Activated naive CD8-positive, alpha-beta T cell treated with anti-CD3 and anti-CD28 coated beads for 36 hours (primary cell): ENCODE data around the gene NOL9. TPM values are rescaled to one million over a fixed set of nuclear protein-coding genes. Genes with fewer than 3 reads are reported as not detected.

Experiments used
- DNase-seq: peaks from one replicate; pipeline ENCODE4 v3.0.0; 2021
- H3K27ac Mint-ChIP-seq: one replicate; pipeline ENCODE4 v1.8.0; 2022; ENCODE audit warnings: mild to moderate bottlenecking, moderate library complexity, mixed read lengths
- H3K27me3 Mint-ChIP-seq: one replicate; pipeline ENCODE4 v1.8.0; 2022; ENCODE audit warnings: mild to moderate bottlenecking, mixed read lengths
- H3K36me3 Mint-ChIP-seq: one replicate; pipeline ENCODE4 v1.8.0; 2021; ENCODE audit warnings: mild to moderate bottlenecking, mixed read lengths
- H3K4me1 Mint-ChIP-seq: one replicate; pipeline ENCODE4 v1.8.0; 2021; ENCODE audit warnings: mixed read lengths
- H3K4me3 Mint-ChIP-seq: one replicate; pipeline ENCODE4 v1.8.0; 2022; ENCODE audit warnings: mild to moderate bottlenecking, moderate library complexity, mixed read lengths
- H3K9me3 Mint-ChIP-seq: one replicate; pipeline ENCODE4 v1.8.0; 2022; ENCODE audit warnings: mixed read lengths
- total RNA-seq, 2 experiments: library from RNA; stranded (reverse); gene quantifications; one replicate each; pipeline ENCODE4 v1.2.3, GENCODE V29; 2021

Gene NOL9
- total RNA-seq, 2 experiments from 2014 or later = 54.1 to 55.1 TPM

- DNase-seq = no peak
- Mint-ChIP-seq H3K36me3 (peaks cover 27% of the 10 kb centered on the region), H3K27me3 (no peaks in the 10 kb centered on the region), H3K4me1 (no peaks in the 10 kb centered on the region), H3K4me3 (no peak overlapping the region), H3K27ac (no peak overlapping the region), H3K9me3 (no peaks in the 10 kb centered on the region)
These were observed 23.7 kb downstream of the NOL9 start for GRCh38 chr1:6530504-6531160.

DNA sequence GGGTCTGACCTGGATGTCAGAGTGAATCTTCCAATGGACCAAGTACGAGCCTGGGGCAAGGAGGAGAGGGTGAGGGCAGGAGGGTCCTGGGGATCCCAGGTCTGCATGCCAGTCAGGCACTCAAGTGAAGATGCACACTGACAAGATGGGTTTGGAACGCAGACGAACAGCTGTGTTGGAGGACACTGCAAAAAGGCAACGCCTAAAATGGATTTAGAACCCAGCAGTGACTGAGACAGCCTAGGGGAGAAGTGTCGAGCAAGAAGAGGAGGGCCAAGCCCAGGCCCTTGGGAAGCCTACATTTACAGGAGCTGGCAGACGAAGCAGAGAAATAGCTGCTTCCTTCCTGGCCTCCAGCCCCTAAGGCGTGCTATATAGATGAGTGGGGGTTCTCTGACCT, 25.8 kb downstream of the NOL9 start:
- H3K27ac Mint-ChIP-seq = no peak overlapping the region
- H3K4me1 Mint-ChIP-seq = no peaks in the 10 kb centered on the region
- DNase-seq = no peak
- no peaks in the 10 kb centered on the region for H3K9me3 Mint-ChIP-seq
- no peaks in the 10 kb centered on the region for H3K27me3 Mint-ChIP-seq
- H3K36me3 Mint-ChIP-seq = peaks cover 21% of the 10 kb centered on the region
- no peak overlapping the region for H3K4me3 Mint-ChIP-seq

GRCh38 chr1:6526316-6526715, 28.0 kb downstream of the NOL9 start:
- H3K4me3 Mint-ChIP-seq = no peak overlapping the region
- H3K36me3 Mint-ChIP-seq = peaks cover 18% of the 10 kb centered on the region
- H3K27ac Mint-ChIP-seq = no peak overlapping the region

GRCh38 chr1:6523566-6523965, 30.7 kb downstream of the NOL9 start:
- H3K4me3 Mint-ChIP-seq = no peak overlapping the region
- peaks cover 2% of the 10 kb centered on the region for H3K4me1 Mint-ChIP-seq
- no peaks in the 10 kb centered on the region for H3K9me3 Mint-ChIP-seq
- H3K27me3 Mint-ChIP-seq = no peaks in the 10 kb centered on the region
- H3K36me3 Mint-ChIP-seq = peaks cover 16% of the 10 kb centered on the region
- H3K27ac Mint-ChIP-seq = no peak overlapping the region
- DNase-seq = no peak

More at GRCh38 chr1:6526316-6526715, 28.0 kb downstream of the NOL9 start:
- Mint-ChIP-seq H3K9me3 (no peaks in the 10 kb centered on the region), H3K27me3 (no peaks in the 10 kb centered on the region), H3K4me1 (peaks cover 2% of the 10 kb centered on the region)
- no peak for DNase-seq

- Mint-ChIP-seq H3K27ac (no peak overlapping the region), H3K4me1 (peaks cover 2% of the 10 kb centered on the region), H3K36me3 (peaks cover 7% of the 10 kb centered on the region), H3K9me3 (no peaks in the 10 kb centered on the region), H3K27me3 (no peaks in the 10 kb centered on the region), H3K4me3 (no peak overlapping the region)
- no peak for DNase-seq
These were observed 32.8 kb downstream of the NOL9 start for GRCh38 chr1:6521536-6521935.

GRCh38 chr1:6519935-6520671, 34.2 kb downstream of the NOL9 start:
- no peak overlapping the region for H3K4me3 Mint-ChIP-seq
- no peak for DNase-seq
- H3K4me1 Mint-ChIP-seq = peaks cover 2% of the 10 kb centered on the region
- no peaks in the 10 kb centered on the region for H3K27me3 Mint-ChIP-seq
- peaks cover 2% of the 10 kb centered on the region for H3K36me3 Mint-ChIP-seq
- H3K27ac Mint-ChIP-seq = no peak overlapping the region
- H3K9me3 Mint-ChIP-seq = no peaks in the 10 kb centered on the region

- Mint-ChIP-seq H3K4me3 (no peak overlapping the region), H3K36me3 (peaks cover 2% of the 10 kb centered on the region), H3K4me1 (peaks cover 2% of the 10 kb centered on the region), H3K27me3 (no peaks in the 10 kb centered on the region), H3K9me3 (no peaks in the 10 kb centered on the region), H3K27ac (no peak overlapping the region)
- DNase-seq = no peak
These were observed 34.8 kb downstream of the NOL9 start for GRCh38 chr1:6519491-6519934.

GRCh38 chr1:6517435-6517851, 36.9 kb downstream of the NOL9 start:
- no peak overlapping the region for H3K4me3 Mint-ChIP-seq
- H3K27me3 Mint-ChIP-seq = no peaks in the 10 kb centered on the region
- DNase-seq = no peak
- H3K9me3 Mint-ChIP-seq = no peaks in the 10 kb centered on the region
- H3K36me3 Mint-ChIP-seq = no peaks in the 10 kb centered on the region
- no peak overlapping the region for H3K27ac Mint-ChIP-seq
- no peaks in the 10 kb centered on the region for H3K4me1 Mint-ChIP-seq

- no peak for DNase-seq
- Mint-ChIP-seq H3K4me1 (no peaks in the 10 kb centered on the region), H3K27ac (no peak overlapping the region), H3K4me3 (no peak overlapping the region), H3K9me3 (no peaks in the 10 kb centered on the region), H3K27me3 (no peaks in the 10 kb centered on the region), H3K36me3 (no peaks in the 10 kb centered on the region)
These were observed 38.5 kb downstream of the NOL9 start for GRCh38 chr1:6515771-6516170.

GRCh38 chr1:6513320-6513801, 41.0 kb downstream of the NOL9 start:
- Mint-ChIP-seq H3K9me3 (no peaks in the 10 kb centered on the region), H3K4me3 (no peak overlapping the region), H3K4me1 (no peaks in the 10 kb centered on the region), H3K27me3 (no peaks in the 10 kb centered on the region), H3K27ac (no peak overlapping the region), H3K36me3 (no peaks in the 10 kb centered on the region)
- DNase-seq = no peak

GRCh38 chr1:6512908-6513280, 41.4 kb downstream of the NOL9 start:
- H3K27ac Mint-ChIP-seq = no peak overlapping the region
- H3K36me3 Mint-ChIP-seq = no peaks in the 10 kb centered on the region
- H3K4me1 Mint-ChIP-seq = no peaks in the 10 kb centered on the region
- H3K4me3 Mint-ChIP-seq = no peak overlapping the region
- no peak for DNase-seq
- H3K27me3 Mint-ChIP-seq = no peaks in the 10 kb centered on the region
- H3K9me3 Mint-ChIP-seq = no peaks in the 10 kb centered on the region

DNA sequence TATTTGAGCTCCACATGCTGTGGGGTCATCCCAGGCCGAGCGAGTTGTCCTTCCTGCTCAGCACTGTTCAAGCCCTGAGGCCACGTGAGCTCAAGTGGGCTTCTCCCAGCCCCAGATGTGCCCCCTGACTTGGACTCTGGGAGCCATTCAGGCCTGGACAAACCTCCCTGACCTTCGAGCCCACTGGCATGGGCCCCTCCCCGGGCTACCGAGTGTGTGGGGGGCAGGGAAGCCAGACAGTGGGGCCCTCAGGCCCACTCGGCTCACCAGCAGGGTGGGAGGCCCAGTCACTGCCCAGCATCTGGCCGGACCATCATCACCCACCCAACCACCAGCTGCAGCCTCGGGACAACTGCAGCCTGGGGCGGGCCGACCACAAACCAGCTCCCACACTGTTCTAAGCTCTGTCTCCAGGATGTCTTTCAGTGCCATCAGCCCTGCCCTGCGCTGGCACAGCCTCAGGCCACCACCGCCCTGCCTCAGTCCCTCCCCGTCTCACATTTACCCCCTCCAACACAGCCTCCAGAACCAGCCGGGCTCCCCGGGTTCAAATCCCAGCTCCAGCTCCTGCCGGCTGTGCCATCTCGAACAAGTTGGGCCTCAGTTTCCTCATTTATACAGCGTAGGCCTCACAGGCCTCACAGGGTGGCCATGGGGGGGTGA, 41.9 kb downstream of the NOL9 start:
- no peaks in the 10 kb centered on the region for H3K9me3 Mint-ChIP-seq
- no peaks in the 10 kb centered on the region for H3K36me3 Mint-ChIP-seq
- no peaks in the 10 kb centered on the region for H3K4me1 Mint-ChIP-seq
- DNase-seq = no peak
- H3K27ac Mint-ChIP-seq = no peak overlapping the region
- no peak overlapping the region for H3K4me3 Mint-ChIP-seq
- no peaks in the 10 kb centered on the region for H3K27me3 Mint-ChIP-seq

GRCh38 chr1:6511561-6512244, 42.6 kb downstream of the NOL9 start:
- DNase-seq = no peak
- no peak overlapping the region for H3K4me3 Mint-ChIP-seq
- H3K4me1 Mint-ChIP-seq = no peaks in the 10 kb centered on the region
- no peaks in the 10 kb centered on the region for H3K9me3 Mint-ChIP-seq
- no peak overlapping the region for H3K27ac Mint-ChIP-seq
- no peaks in the 10 kb centered on the region for H3K27me3 Mint-ChIP-seq
- no peaks in the 10 kb centered on the region for H3K36me3 Mint-ChIP-seq

GRCh38 chr1:6511056-6511455, 43.3 kb downstream of the NOL9 start:
- DNase-seq = no peak
- H3K9me3 Mint-ChIP-seq = no peaks in the 10 kb centered on the region
- no peaks in the 10 kb centered on the region for H3K36me3 Mint-ChIP-seq
- H3K4me3 Mint-ChIP-seq = no peak overlapping the region
- H3K27ac Mint-ChIP-seq = no peak overlapping the region
- no peaks in the 10 kb centered on the region for H3K27me3 Mint-ChIP-seq
- no peaks in the 10 kb centered on the region for H3K4me1 Mint-ChIP-seq

- H3K4me1 Mint-ChIP-seq = no peaks in the 10 kb centered on the region
- DNase-seq = no peak
- H3K27me3 Mint-ChIP-seq = peaks cover under 1% of the 10 kb centered on the region
- H3K9me3 Mint-ChIP-seq = no peaks in the 10 kb centered on the region
- no peak overlapping the region for H3K27ac Mint-ChIP-seq
- H3K4me3 Mint-ChIP-seq = no peak overlapping the region
- no peaks in the 10 kb centered on the region for H3K36me3 Mint-ChIP-seq
These were observed 43.8 kb downstream of the NOL9 start for GRCh38 chr1:6510493-6510892.
